NCI-H2196 (cell line): Measurements from ENCODE around the gene STUM.
A peak's percentile ranks its signal among the peaks of the same experiment; 100 is the strongest.

Source experiments
- DNase-seq: peaks from one replicate; lab custom pipeline; 2025; ENCODE audit not compliant: unreplicated experiment; lab: John Stamatoyannopoulos, UW

The STUM gene

GRCh38 chr1:226558036-226558650 lies 9.6 kb downstream of the STUM start:
- no peak for DNase-seq

GRCh38 chr1:226560243-226560642 lies 11.7 kb downstream of the STUM start:
- DNase-seq = no peak

- DNase-seq = no peak
Observed at GRCh38 chr1:226562989-226563388, 14.4 kb downstream of the STUM start.

- DNase-seq = no peak
Observed at GRCh38 chr1:226563666-226564065, 15.1 kb downstream of the STUM start.

- DNase-seq = no peak
Observed at GRCh38 chr1:226565476-226565875, 16.9 kb downstream of the STUM start.

GRCh38 chr1:226566234-226566633 lies 17.7 kb downstream of the STUM start:
- DNase-seq = no peak

GRCh38 chr1:226566760-226567159 lies 18.2 kb downstream of the STUM start:
- DNase-seq = no peak

- no peak for DNase-seq
Observed at GRCh38 chr1:226568077-226568831, 19.7 kb downstream of the STUM start.

- no peak for DNase-seq
Observed at GRCh38 chr1:226568975-226569741, 20.6 kb downstream of the STUM start.

GRCh38 chr1:226569879-226570547 lies 21.4 kb downstream of the STUM start:
- DNase-seq = peak; percentile 19

- DNase-seq = no peak
Observed at GRCh38 chr1:226571893-226572292, 23.3 kb downstream of the STUM start.

- DNase-seq = no peak
Observed at GRCh38 chr1:226572325-226572726, 23.8 kb downstream of the STUM start.

- DNase-seq = no peak
Observed at GRCh38 chr1:226574044-226574443, 25.5 kb downstream of the STUM start.

GRCh38 chr1:226574591-226575435 lies 26.2 kb downstream of the STUM start:
- no peak for DNase-seq

- no peak for DNase-seq
Observed at GRCh38 chr1:226575436-226575720, 26.8 kb downstream of the STUM start.

GRCh38 chr1:226575739-226576378 lies 27.3 kb downstream of the STUM start:
- DNase-seq = no peak

GRCh38 chr1:226576601-226577000 lies 28.0 kb downstream of the STUM start:
- DNase-seq = no peak

- DNase-seq = no peak
Observed at GRCh38 chr1:226577401-226578180, 29.0 kb downstream of the STUM start.

- DNase-seq = no peak
Observed at GRCh38 chr1:226578946-226579578, 30.5 kb downstream of the STUM start.
